GM21576 (cell line): ENCODE results near the gene MTO1.
"Not testable (repeated sequence)": the region's sequence is repeated elsewhere in the genome, so short reads cannot be mapped to it uniquely, and the experiment has no call there.

Source experiments
- ATAC-seq: cut with Tn5 transposase; IDR thresholded peaks from one replicate; pipeline ENCODE4 v1.9.1; 2021; ENCODE audit warnings: mild to moderate bottlenecking, moderate library complexity; ENCODE audit not compliant: unreplicated experiment

MTO1 gene

GRCh38 chr6:73523434-73524123, 62.0 kb downstream of the MTO1 start:
- ATAC-seq, result peak; percentile 44

- ATAC-seq, result no peak
Observed at GRCh38 chr6:73525546-73526330, 64.2 kb downstream of the MTO1 start.

GRCh38 chr6:73528897-73529296, 67.4 kb downstream of the MTO1 start:
- ATAC-seq, result no peak

- no peak for ATAC-seq
Observed at GRCh38 chr6:73532293-73532692, 70.8 kb downstream of the MTO1 start.

- ATAC-seq, result no peak
Observed at GRCh38 chr6:73534628-73535027, 73.1 kb downstream of the MTO1 start.

GRCh38 chr6:73537677-73538076, 76.1 kb downstream of the MTO1 start:
- ATAC-seq, result no peak

GRCh38 chr6:73538116-73538779, 76.7 kb downstream of the MTO1 start:
- ATAC-seq, result no peak

GRCh38 chr6:73542481-73542880, 80.9 kb downstream of the MTO1 start:
- not testable (repeated sequence) for ATAC-seq

GRCh38 chr6:73542891-73543290, 81.4 kb downstream of the MTO1 start:
- no peak for ATAC-seq

GRCh38 chr6:73547036-73547435, 85.5 kb downstream of the MTO1 start:
- ATAC-seq, result no peak

GRCh38 chr6:73548458-73549446, 87.2 kb downstream of the MTO1 start:
- no peak for ATAC-seq

GRCh38 chr6:73551115-73551514, 89.6 kb downstream of the MTO1 start:
- ATAC-seq, result not testable (repeated sequence)

- not testable (repeated sequence) for ATAC-seq
Observed at GRCh38 chr6:73555380-73555949, 93.9 kb downstream of the MTO1 start.

GRCh38 chr6:73556836-73557235, 95.3 kb downstream of the MTO1 start:
- no peak for ATAC-seq
